Ishikawa (cell line): ENCODE results near the gene PSMB5.

Experiments used
- FOXM1 ChIP-seq: IDR thresholded peaks from 2 replicates; pipeline ENCODE4 v1.6.1; 2012; ENCODE audit warnings: low read depth, borderline replicate concordance
- RAD21 ChIP-seq: IDR thresholded peaks from 2 replicates; pipeline ENCODE4 v1.6.1; 2012; ENCODE audit warnings: low read depth
- TAF1 ChIP-seq: IDR thresholded peaks from 2 replicates; pipeline ENCODE4 v1.6.1; 2012; ENCODE audit warnings: low read depth, mild to moderate bottlenecking
- ZBTB7A ChIP-seq: IDR thresholded peaks from 2 replicates; pipeline ENCODE4 v1.6.1; 2012; ENCODE audit warnings: low read depth

GRCh38 chr14:23056145-23056955, 21.6 kb upstream of the PSMB5 start:
- TF ChIP-seq FOXM1 = no peak
- TF ChIP-seq TAF1 = no peak; the same call in 1 of the 2 replicates
- TF ChIP-seq ZBTB7A = no peak
- TF ChIP-seq RAD21 = peak; percentile 37
